ENCODE results near the gene CTCF.

The CTCF gene

GRCh38 chr16:67666559-67667452 is 104.5 kb downstream of the CTCF start, which contains the start of the genes C16orf86 and ENKD1:
Gene C16orf86, plus strand, starts transcription at chr16:67666814. Its CDS starts 157 bp downstream, at chr16:67666971.
Gene ENKD1, minus strand, starts transcription at chr16:67666750. Its CDS starts 308 bp downstream, at chr16:67666442.
- peak; percentile 70 for DNase-seq

- DNase-seq, result no peak
Observed at GRCh38 chr16:67667453-67667816, 105.1 kb downstream of the CTCF start.

GRCh38 chr16:67667817-67668494 is 105.6 kb downstream of the CTCF start:
- peak; percentile 61 for DNase-seq

GRCh38 chr16:67668495-67669157 is 106.3 kb downstream of the CTCF start:
- DNase-seq, result no peak

- DNase-seq, result no peak
Observed at GRCh38 chr16:67669499-67670101, 107.3 kb downstream of the CTCF start.

- no peak for DNase-seq
Observed at GRCh38 chr16:67672306-67672705, 110.0 kb downstream of the CTCF start.

- DNase-seq, result no peak
Observed at GRCh38 chr16:67672739-67673662, 110.7 kb downstream of the CTCF start.

- DNase-seq, result no peak
Observed at GRCh38 chr16:67673712-67674580, 111.6 kb downstream of the CTCF start.

GRCh38 chr16:67674851-67675578 is 112.7 kb downstream of the CTCF start:
- DNase-seq, result no peak

GRCh38 chr16:67675579-67675935 is 113.2 kb downstream of the CTCF start:
- no peak for DNase-seq

GRCh38 chr16:67675999-67676398 is 113.7 kb downstream of the CTCF start:
- DNase-seq, result no peak

GRCh38 chr16:67676516-67676915 is 114.2 kb downstream of the CTCF start:
- DNase-seq, result no peak

- DNase-seq, result no peak
Observed at GRCh38 chr16:67676939-67677338, 114.6 kb downstream of the CTCF start.

GRCh38 chr16:67677712-67678111 is 115.4 kb downstream of the CTCF start:
- DNase-seq, result no peak

- no peak for DNase-seq
Observed at GRCh38 chr16:67678354-67679023, 116.2 kb downstream of the CTCF start.

- no peak for DNase-seq
Observed at GRCh38 chr16:67679935-67680897, 117.9 kb downstream of the CTCF start.

GRCh38 chr16:67683767-67684166 is 121.4 kb downstream of the CTCF start:
- no peak for DNase-seq

- no peak for DNase-seq
Observed at GRCh38 chr16:67685388-67686112, 123.2 kb downstream of the CTCF start.
